PC-9 (cell line): ENCODE results near the gene CMTM8. TPM values are rescaled to one million over a fixed set of nuclear protein-coding genes. Genes with fewer than 3 reads are reported as not detected.
"Not testable (repeated sequence)": the region's sequence is repeated elsewhere in the genome, so short reads cannot be mapped to it uniquely, and the experiment has no call there.

ENCODE experiments used
- Bru-seq: library from RNA; stranded (reverse); fragments of 400-500 nt; gene quantifications from one replicate; lab custom pipeline; 2021; lab: Mats Ljungman, UMichigan
- BruChase-seq, 2 experiments: library from RNA; stranded (reverse); fragments of 400-500 nt; gene quantifications; one replicate each; lab custom pipeline; 2021; lab: Mats Ljungman, UMichigan
- BruUV-seq: library from RNA; stranded (reverse); fragments of 400-500 nt; replicated peaks from 2 replicates; lab custom pipeline; 2021; lab: Mats Ljungman, UMichigan
- CTCF ChIA-PET: fragments of 300-600 bp; sonication (Branson Sonifier 250); formaldehyde crosslinking; loops from one replicate; lab custom pipeline; 2022; ENCODE audit warnings: antibody characterized with exemption; lab: Charles Lee
- POLR2A ChIA-PET: fragments of 300-600 bp; sonication (Branson Sonifier 250); formaldehyde crosslinking; loops from one replicate; lab custom pipeline; 2022; ENCODE audit warnings: antibody characterized with exemption; ENCODE audit not compliant: unreplicated experiment; lab: Charles Lee
- DNase-seq, 2 experiments: peaks; one replicate each; pipeline versions ENCODE4 v3.0.0 to v3.0.0-alpha.2; 2015 to 2022; ENCODE audit warnings: mixed read lengths in 1 of 2
- H2AFZ ChIP-seq: fragments of 200-600 bp; sonication (generic); 2 replicates; pipeline ENCODE4 v1.8.1; 2017; ENCODE audit warnings: antibody characterized with exemption
- H3F3A ChIP-seq: fragments of 200-600 bp; sonication (generic); 2 replicates; pipeline ENCODE4 v1.8.1; 2017; ENCODE audit warnings: antibody characterized with exemption, mild to moderate bottlenecking, low read depth; ENCODE audit not compliant: insufficient read depth
- H3K27ac ChIP-seq: fragments of 200-600 bp; sonication (generic); 2 replicates; pipeline ENCODE4 v1.6.1; 2016; ENCODE audit warnings: mixed run types
- H3K27me3 ChIP-seq: fragments of 200-600 bp; sonication (generic); 2 replicates; pipeline ENCODE4 v1.6.1; 2016; ENCODE audit warnings: low read depth, mixed run types; ENCODE audit not compliant: insufficient read depth
- H3K36me3 ChIP-seq: fragments of 200-600 bp; sonication (generic); 2 replicates; pipeline ENCODE4 v1.6.1; 2016; ENCODE audit warnings: low read depth, mixed run types
- H3K4me1 ChIP-seq: fragments of 200-600 bp; sonication (generic); replicated peaks from 2 replicates; pipeline ENCODE4 v1.6.1; 2016; ENCODE audit warnings: mixed run types; ENCODE audit not compliant: insufficient read depth
- H3K4me2 ChIP-seq: fragments of 200-600 bp; sonication (generic); 2 replicates; pipeline ENCODE4 v1.6.1; 2017; ENCODE audit warnings: mixed run types
- H3K4me3 ChIP-seq: fragments of 200-600 bp; sonication (generic); 2 replicates; pipeline ENCODE4 v1.6.1; 2016; ENCODE audit warnings: mixed run types
- H3K79me2 ChIP-seq: fragments of 200-600 bp; sonication (generic); 2 replicates; pipeline ENCODE4 v1.6.1; 2017; ENCODE audit warnings: low read depth, mixed run types
- H3K9me2 ChIP-seq: fragments of 200-600 bp; sonication (generic); 2 replicates; pipeline ENCODE4 v1.8.1; 2017; ENCODE audit warnings: mild to moderate bottlenecking; ENCODE audit not compliant: insufficient read depth
- H3K9me3 ChIP-seq: fragments of 200-600 bp; sonication (generic); 2 replicates; pipeline ENCODE4 v1.8.1; 2016; ENCODE audit warnings: low read depth; ENCODE audit not compliant: insufficient read depth
- H4K20me1 ChIP-seq: fragments of 200-600 bp; sonication (generic); 2 replicates; pipeline ENCODE4 v1.8.1; 2017; ENCODE audit not compliant: insufficient read depth
- EZH2 ChIP-seq: fragments of 200-600 bp; sonication (generic); IDR thresholded peaks from 2 replicates; pipeline ENCODE4 v1.8.0; 2017; ENCODE audit warnings: antibody characterized with exemption, low read depth
- intact Hi-C: fragments of 100-400 bp; cut with micrococcal nuclease; formaldehyde crosslinking; loops from one replicate; pipeline ENCODE4 v1.10.0; 2022; ENCODE audit not compliant: unreplicated experiment
- long read RNA-seq: library from polyadenylated mRNA; stranded (forward); transcript quantifications from one replicate; pipeline ENCODE4 v2.0.0, GENCODE V29; 2022
- total RNA-seq: library from RNA; stranded (reverse); gene quantifications from 2 replicates; pipeline ENCODE4 v1.2.3, GENCODE V29; 2021
- TF ChIP-seq, protein P1 (sequence below): fragments of 200-600 bp; sonication (generic); conservative IDR thresholded peaks from 2 replicates; pipeline ENCODE4 v1.6.1; 2017; ENCODE audit warnings: mixed run types, antibody characterized with exemption, mild to moderate bottlenecking, moderate library complexity

Gene CMTM8, protein sequence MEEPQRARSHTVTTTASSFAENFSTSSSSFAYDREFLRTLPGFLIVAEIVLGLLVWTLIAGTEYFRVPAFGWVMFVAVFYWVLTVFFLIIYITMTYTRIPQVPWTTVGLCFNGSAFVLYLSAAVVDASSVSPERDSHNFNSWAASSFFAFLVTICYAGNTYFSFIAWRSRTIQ
- total RNA-seq (16.8 and 17.8 TPM in 2 replicates), Bru-seq, nascent RNA (percentile 72 among the genes with signal in this experiment), BruChase-seq, experiment 1, labeled RNA remaining after a 2-hour chase (percentile 75 among the genes with signal in this experiment), BruChase-seq, experiment 2, labeled RNA remaining after a 6-hour chase (percentile 55 among the genes with signal in this experiment)
- long read RNA-seq, transcript CMTM8-201 (4 exons, 1,174 nt) = major isoform, 19 of 24 reads
- long read RNA-seq, partial matches to known transcripts = 1 of 24 reads
- long read RNA-seq, other reads (novel, unspliced or antisense) = 4 of 24 reads

DNA sequence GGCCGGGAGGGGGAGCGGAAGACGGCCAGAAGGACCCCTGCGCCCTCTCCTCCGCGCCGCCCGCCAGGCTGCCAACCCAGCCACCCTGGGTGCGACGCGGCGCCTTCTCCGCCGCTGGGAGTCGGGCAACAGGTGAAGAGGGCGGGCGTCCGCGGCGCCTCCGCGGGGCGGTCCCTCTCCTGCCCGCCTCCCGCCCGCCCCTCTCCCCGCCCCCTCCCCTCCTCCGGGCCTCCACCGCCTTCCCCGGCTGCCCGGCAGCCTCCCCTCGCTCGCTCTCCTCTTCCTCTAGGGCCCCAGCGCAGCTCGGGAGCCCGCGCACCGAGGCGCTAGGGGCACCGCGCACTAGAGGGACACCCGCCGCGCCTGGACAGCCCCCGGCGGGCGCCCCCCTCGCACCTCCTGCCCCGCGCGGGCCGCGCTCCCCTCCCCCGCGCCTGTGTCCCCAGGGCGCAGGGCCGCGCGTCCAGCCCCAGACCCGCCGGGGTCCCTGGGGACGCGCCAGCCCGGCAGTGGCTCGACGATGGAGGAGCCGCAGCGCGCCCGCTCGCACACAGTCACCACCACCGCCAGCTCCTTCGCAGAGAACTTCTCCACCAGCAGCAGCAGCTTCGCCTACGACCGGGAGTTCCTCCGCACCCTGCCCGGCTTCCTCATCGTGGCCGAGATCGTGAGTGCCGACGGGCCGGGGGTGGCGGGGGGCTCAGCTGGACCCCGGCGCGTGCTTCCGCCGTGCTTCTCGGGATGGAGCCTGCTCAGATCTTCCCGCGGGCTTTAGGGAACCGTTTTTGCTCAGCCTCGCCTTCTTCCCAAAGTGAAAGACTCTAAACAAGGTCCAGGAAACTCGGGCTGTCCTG is at the start of gene CMTM8:
CMTM8 (plus strand) TSS at position 228 of the 854 bp plus-strand sequence; CDS start at position 521, 293 bp downstream.
- intact Hi-C loops = loop anchor here (1.0 to 5.0 kb wide), 4 partner anchors 10 to 184 kb away; no protein-coding TSS in a partner anchor
- TF ChIP-seq, protein P1, sequence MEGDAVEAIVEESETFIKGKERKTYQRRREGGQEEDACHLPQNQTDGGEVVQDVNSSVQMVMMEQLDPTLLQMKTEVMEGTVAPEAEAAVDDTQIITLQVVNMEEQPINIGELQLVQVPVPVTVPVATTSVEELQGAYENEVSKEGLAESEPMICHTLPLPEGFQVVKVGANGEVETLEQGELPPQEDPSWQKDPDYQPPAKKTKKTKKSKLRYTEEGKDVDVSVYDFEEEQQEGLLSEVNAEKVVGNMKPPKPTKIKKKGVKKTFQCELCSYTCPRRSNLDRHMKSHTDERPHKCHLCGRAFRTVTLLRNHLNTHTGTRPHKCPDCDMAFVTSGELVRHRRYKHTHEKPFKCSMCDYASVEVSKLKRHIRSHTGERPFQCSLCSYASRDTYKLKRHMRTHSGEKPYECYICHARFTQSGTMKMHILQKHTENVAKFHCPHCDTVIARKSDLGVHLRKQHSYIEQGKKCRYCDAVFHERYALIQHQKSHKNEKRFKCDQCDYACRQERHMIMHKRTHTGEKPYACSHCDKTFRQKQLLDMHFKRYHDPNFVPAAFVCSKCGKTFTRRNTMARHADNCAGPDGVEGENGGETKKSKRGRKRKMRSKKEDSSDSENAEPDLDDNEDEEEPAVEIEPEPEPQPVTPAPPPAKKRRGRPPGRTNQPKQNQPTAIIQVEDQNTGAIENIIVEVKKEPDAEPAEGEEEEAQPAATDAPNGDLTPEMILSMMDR = no peak
- no peak for TF ChIP-seq EZH2
- Histone ChIP-seq H3K4me1 (peaks cover 17% of the 10 kb centered on the region; the same call in 1 of the 2 replicates), H2AFZ (peak within 1 kb of the TSS; percentile 90), H3K36me3 (0 out of 2 replicates have a peak, but pooled peaks cover 3% of the 10 kb centered on the region), H3K4me2 (peak within 1 kb of the TSS; percentile 89), H3K9me3 (no peaks in the 10 kb centered on the region), H3K27ac (no peak within 1 kb of the TSS), H3F3A (no peaks in the 10 kb centered on the region; the same call in 1 of the 2 replicates), H3K4me3 (peak within 1 kb of the TSS; percentile 72), H3K79me2 (peaks cover 31% of the 10 kb centered on the region), H3K9me2 (no peaks in the 10 kb centered on the region), H3K27me3 (no peaks in the 10 kb centered on the region), H4K20me1 (no peaks in the 10 kb centered on the region)
- DNase-seq = peak; percentile 37 to 70
- ChIA-PET CTCF (interaction anchor here (0.6 to 0.7 kb wide), 4 partner anchors 38 to 183 kb away, joined by 3 to 5 read pairs (median 4); no protein-coding TSS in a partner anchor), POLR2A (interaction anchor here (0.6 kb wide), 1 partner anchor 32 kb away, joined by 4 read pairs; no protein-coding TSS in a partner anchor)
- no TSS peak for BruUV-seq

DNA sequence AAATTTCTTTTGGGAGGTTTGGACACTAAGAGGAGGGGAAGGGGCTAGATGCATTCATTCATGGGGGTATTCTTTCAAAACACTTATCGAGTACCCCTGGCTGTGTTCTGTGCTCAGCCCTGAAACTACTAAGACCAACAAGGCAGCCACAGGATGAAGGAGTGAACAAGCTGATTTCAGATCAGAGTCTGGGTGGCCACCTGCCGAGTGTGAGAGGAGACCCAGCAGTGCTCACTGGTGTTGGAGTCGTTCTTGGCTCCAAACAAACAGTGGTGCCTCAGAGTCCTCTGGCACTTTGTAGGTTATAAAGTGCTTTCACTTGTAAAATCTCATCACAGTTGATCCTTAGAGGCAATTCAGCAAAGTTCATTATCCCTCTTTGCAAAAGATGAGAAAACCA is 48.8 kb upstream of the CMTM8 start:
- ChIA-PET POLR2A (no interaction called here), CTCF (no interaction called here)
- H2AFZ ChIP-seq = no peak overlapping the region
- TF ChIP-seq, protein P1 = no peak
- TF ChIP-seq EZH2 = no peak
- intact Hi-C loops = no loop called here
- no peak for DNase-seq
- no peaks in the 10 kb centered on the region for H3K9me3 ChIP-seq
- no peaks in the 10 kb centered on the region for H4K20me1 ChIP-seq
- BruUV-seq = no TSS peak
- H3F3A ChIP-seq = no peaks in the 10 kb centered on the region
- H3K4me3 ChIP-seq = no peak overlapping the region
- H3K36me3 ChIP-seq = no peaks in the 10 kb centered on the region
- H3K4me2 ChIP-seq = no peak overlapping the region
- H3K27me3 ChIP-seq = no peaks in the 10 kb centered on the region
- no peak overlapping the region for H3K27ac ChIP-seq
- no peaks in the 10 kb centered on the region for H3K4me1 ChIP-seq
- no peaks in the 10 kb centered on the region for H3K79me2 ChIP-seq
- H3K9me2 ChIP-seq = no peaks in the 10 kb centered on the region

DNA sequence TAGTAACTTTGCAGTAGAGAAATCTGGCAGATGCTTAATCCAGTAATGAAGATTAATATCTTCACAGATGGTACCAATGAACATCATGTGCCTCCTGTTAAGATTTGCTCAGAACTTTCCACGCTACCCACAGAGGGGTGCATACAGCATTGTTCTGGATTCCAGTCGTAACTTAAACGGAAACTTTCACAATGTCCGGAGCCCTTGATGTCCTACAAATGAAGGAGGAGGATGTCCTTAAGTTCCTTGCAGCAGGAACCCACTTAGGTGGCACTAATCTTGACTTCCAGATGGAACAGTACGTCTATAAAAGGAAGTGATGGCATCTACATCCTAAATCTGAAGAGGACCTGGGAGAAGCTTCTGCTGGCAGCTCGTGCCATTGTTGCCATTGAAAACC is 47.9 kb upstream of the CMTM8 start:
- H2AFZ ChIP-seq, H3K36me3 ChIP-seq, H3K4me1 ChIP-seq, H3K4me2 ChIP-seq, H4K20me1 ChIP-seq, H3K9me3 ChIP-seq, DNase-seq, H3K79me2 ChIP-seq, intact Hi-C loops, BruUV-seq, H3K27me3 ChIP-seq, POLR2A ChIA-PET, CTCF ChIA-PET, H3K4me3 ChIP-seq, H3K27ac ChIP-seq, H3K9me2 ChIP-seq, H3F3A ChIP-seq: not testable (repeated sequence)
